OCI-LY1 (cell line): ENCODE measurements around the gene GRHL1.
"Not testable (repeated sequence)": the region's sequence is repeated elsewhere in the genome, so short reads cannot be mapped to it uniquely, and the experiment has no call there.

Source experiments
- CTCF ChIP-seq: fragments of 200-600 bp; sonication (generic), shearing (Covaris generic); IDR thresholded peaks from 2 replicates; pipeline ENCODE4 v1.5.1; 2017; ENCODE audit warnings: mild to moderate bottlenecking, antibody characterized with exemption, low read length, moderate library complexity, mixed read lengths
- EZH2 ChIP-seq: fragments of 200-600 bp; sonication (generic), shearing (Covaris generic); IDR thresholded peaks from 2 replicates; pipeline ENCODE4 v1.8.0; 2017; ENCODE audit warnings: borderline replicate concordance, mixed run types, mild to moderate bottlenecking, antibody characterized with exemption, low read length, moderate library complexity, mixed read lengths

- TF ChIP-seq CTCF, EZH2: not testable (repeated sequence)
These were observed 60.3 kb downstream of the GRHL1 start for GRCh38 chr2:10011606-10012325.
